Measurements from ENCODE around the gene DAW1.
"Not testable (repeated sequence)": the region's sequence is repeated elsewhere in the genome, so short reads cannot be mapped to it uniquely, and the experiment has no call there.

Gene DAW1, protein sequence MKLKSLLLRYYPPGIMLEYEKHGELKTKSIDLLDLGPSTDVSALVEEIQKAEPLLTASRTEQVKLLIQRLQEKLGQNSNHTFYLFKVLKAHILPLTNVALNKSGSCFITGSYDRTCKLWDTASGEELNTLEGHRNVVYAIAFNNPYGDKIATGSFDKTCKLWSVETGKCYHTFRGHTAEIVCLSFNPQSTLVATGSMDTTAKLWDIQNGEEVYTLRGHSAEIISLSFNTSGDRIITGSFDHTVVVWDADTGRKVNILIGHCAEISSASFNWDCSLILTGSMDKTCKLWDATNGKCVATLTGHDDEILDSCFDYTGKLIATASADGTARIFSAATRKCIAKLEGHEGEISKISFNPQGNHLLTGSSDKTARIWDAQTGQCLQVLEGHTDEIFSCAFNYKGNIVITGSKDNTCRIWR

DNA sequence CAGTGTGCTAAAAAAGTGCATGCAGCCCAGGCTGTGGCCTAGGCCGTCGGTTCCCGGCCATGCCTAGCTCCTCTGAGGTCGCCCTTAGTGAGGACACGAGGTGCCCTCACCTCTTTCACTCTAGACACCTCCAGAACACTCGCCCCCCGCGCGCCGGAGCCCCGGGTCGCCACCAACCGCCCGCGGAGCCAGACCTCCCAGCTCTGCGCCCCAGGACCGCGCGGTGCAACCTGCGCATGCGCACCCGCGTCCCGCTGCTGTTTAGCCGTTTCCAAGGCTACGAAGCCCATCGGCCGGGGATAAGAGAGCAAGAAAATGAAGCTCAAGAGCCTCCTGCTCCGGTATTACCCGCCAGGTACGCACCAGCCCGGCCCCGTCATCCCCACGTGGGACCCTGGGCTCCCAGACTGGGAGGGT lies at the start of gene DAW1:
Gene DAW1 (plus strand): TSS at position 257 of the 417 bp plus-strand sequence. CDS start 59 bp downstream, at position 316.
- DNase-seq = no peak

DNA sequence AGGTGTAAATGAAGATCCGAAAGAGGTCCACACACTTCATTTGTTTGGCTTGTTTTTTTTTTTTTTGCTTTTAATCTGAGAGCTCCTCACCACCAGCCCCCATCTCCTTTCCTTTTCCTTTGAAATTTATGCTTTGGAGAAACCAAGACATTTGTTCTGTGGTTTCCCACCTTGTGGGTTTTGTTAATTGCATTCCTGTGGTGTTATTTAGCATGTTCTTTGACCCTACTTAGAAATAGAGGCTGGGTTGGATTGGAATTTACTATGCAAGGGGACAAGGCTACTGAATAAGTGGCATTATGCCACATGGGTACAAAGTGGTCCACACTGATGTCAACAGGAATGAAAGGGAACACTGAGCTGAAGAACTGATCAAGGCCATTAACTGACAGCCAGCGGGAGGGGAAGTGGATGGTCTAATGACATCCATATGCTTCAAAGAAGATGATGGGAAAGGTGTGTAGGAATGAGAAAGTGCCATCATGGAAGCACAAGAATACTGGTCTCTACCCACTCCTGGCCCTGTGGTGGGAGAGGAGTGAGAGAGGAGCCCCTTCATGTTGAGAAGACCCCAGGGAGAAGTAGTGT lies 48.9 kb upstream of the DAW1 start:
- no peak for DNase-seq

DNA sequence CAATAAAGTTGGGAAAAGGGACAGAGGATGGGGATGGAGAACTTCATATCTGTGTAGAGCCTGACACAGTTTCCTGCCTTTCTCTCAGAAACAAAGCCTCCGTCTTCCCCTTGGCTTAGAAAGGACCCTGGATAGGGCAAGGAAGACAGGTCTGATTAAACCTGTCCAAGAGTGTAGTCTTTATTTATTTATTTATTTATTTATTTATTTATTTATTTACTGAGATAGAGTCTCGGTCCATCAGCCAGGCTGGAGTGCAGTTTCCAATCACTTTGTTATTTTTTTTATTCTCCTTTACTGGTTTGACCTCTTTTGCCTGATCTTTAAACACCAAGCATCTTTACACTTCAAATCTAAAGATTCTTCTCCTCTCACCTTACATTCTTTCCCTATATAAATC lies 47.5 kb upstream of the DAW1 start:
- no peak for DNase-seq

DNA sequence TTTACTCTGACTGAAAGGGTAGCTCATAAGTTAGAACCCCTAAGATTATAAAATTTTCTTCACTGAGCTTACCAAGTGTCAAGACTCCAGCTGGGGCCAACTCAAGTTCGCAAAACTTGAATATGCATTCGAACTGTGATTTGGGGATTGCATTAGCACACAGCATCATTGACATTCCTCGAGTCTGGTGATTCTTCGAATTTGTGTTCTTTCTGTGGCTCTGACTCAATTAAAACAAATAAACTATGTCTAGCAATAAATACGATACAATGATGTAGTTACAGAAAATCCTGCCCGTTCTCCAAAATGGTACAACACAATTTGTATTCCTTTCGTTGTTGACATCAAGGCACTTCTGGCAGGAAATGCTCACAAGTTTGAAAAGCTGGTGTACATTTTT lies 46.7 kb upstream of the DAW1 start:
- no peak for DNase-seq

DNA sequence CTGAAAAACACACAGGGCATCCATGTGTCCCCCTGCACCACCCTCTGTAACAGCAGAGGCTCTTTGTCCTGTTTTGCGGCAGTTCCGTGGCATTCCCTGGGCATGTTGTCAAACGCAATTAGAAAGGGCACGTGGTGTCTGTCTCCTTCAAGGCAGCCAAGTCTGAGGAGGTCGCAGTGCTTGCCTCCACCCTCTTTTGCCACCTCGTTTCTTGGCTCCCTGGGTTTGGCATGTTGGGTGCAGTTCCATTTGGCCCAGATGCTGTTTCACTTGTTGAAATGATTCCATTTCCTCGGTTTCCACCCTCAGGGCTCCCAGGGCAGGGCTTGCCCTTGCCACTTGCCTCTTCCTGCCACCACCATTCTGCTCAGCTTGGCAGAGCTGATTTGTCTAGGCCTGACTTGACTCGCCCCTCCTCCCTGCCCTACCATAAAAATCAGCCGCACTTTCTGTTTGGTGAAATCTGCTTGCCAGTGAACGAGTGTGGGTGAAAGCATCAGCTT lies 45.4 kb upstream of the DAW1 start:
- no peak for DNase-seq

DNA sequence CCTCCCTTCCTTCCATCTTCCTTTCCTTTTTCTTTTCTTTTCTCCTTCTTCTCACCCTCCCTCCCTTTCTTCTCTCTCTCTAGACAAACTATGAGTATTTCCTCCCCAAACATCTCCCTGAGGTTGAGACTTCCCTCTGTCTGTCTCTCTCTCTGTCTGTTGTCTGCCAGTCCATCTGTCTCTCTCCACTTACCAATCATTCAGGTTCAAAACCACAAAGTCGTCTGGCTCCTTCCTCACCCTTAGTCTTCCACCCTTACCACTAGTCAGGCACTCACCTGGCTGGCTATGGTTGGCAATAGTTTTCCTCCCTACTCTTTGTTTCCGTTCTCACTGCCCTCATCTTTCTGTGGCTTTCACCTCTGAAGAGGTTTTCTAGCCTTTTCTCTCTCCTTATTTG lies 44.9 kb upstream of the DAW1 start:
- no peak for DNase-seq

DNA sequence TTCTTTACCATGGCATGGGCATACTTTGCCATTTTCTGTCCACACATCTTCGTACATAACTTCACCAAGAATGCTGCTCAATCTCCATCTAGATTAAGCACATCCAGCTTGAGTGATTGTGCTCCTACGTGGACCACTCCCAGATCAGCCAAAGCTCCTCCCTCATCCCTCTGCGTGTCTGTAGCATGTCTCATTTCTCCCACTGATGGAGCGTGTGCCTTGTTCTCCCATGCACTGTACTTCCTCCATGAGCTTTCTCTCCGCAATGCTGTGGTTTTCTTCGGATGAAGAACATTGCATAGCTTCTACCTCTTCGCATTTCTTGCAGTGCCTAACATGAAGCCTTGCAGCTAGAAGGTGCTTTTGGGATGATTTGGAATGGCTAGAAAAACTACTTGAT lies 44.3 kb upstream of the DAW1 start:
- no peak for DNase-seq

DNA sequence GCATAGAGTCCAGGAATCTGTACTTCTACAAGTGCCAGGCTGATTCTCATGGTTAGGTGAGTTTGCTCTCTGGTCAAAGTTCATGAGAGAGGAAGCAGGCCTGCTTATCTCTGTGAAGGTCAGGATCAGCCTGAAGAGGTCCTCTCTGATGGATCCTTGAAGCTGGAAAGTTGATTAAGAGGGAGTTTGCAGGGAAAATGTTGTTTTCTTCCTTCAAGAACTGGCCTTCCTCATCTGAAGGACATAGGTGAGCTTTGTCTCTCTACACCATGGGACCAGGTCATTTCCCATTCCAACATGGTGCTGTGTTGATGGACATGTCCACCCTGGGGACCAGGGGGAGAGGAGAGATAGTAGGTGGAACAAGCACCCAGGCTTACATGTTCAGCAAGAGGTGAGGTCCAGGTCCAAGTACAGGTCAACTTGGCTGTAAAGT lies 42.9 kb upstream of the DAW1 start:
- DNase-seq = no peak

DNA sequence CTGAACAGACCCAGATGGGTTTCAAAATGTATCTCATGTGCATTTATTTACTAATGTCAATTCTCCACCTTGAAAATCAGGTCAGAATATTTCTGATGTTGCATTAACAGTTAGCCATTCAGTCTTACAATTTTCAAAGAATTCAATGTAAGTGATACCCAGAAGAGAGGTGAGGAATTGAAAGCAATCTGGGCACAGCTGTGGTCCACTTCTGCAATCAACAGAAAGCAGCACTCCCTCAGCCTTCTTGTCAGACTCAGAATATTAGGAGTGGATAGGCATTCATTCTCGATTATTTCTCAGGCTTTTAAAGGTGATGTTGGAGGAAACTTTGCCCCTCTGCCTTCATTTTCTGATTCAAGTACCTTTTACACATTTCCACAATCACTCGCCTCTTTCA lies 42.1 kb upstream of the DAW1 start:
- DNase-seq = no peak

DNA sequence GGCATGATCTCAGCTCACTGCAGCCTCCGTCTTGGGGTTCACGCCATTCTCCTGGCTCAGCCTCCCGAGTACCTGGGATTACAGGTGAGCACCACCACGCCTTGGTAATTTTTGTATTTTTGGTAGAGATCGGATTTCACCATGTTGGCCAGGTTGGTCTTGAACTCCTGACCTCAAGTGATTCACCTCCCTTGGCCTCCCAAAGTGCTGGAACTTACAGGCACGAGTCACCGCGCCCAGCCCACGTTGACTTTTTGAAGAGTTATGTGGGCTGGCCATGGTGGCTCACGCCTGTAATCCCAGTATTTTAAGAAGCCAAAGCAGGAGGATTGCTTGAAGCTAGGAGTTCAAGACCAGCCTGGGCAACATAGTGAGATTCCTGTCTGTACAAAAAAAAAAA lies 37.0 kb upstream of the DAW1 start:
- DNase-seq = no peak

DNA sequence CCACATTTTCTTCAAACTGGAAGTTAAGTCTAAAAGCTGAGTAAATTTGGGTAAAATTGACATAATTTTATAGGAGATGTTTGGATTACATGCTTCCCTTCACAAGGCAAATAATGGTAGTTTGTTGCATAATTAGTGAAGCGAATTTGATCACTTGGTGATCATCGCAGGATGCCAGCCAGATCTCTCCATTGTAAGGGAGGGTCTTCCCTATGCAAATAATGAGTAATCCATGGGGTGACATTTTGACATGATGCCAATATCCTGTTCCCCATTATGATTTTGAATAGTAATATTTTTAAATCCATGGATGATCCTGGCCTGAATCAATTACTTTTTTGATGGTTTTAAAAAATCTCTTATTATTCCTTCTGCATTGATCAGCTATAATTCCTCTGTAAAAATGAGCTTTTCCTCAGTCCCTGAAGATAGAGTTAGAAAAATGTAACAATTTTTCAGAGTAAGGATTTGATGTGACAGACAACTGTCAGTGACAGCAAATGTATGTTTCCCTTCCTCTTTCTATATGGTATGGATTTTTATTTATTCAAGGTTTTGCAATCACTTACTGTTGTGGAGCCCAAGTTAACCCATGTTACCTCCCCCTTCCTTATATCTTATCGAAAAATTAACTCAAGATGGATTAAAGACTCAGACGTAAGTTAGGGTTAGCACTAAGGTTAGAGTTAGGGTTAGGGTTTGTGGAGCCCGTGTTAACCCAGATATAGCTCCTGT lies 36.3 kb upstream of the DAW1 start:
- DNase-seq = no peak

DNA sequence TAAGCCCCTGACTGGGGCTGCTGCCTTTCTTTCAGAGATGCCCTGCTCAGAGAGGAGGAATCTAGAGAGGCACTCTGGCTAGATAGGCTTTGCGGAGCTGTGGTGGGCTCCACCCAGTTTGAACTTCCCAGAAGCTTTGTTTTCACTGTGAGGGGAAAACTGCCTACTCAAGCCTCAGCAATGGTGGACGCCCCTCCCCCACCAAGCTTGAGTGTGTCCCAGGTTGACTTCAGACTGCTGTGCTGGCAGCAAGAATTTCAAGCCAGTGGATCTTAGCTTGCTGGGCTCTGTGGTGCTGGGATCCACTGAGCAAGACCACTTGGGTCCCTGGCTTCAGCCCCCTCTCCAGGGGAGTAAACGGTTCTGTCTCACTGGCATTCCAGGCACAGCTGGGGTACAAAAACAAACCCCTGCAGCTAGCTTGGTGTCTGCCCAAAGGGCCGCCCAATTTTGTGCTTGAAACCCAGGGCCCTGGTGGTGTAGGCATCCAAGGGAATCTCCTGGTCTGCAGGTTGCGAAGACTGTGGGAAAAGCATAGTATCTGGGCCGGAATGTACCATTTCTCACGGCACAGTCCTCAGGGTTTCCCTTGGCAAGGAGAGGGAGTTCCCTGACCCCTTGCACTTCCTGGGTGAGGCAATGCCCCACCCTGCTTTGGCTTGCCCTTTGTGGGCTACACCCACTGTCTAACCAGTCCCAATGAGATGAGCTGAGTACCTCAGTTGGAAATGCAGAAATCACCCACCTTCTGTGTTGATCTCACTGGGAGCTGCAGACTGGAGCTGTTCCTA lies 31.9 kb upstream of the DAW1 start:
- not testable (repeated sequence) for DNase-seq

DNA sequence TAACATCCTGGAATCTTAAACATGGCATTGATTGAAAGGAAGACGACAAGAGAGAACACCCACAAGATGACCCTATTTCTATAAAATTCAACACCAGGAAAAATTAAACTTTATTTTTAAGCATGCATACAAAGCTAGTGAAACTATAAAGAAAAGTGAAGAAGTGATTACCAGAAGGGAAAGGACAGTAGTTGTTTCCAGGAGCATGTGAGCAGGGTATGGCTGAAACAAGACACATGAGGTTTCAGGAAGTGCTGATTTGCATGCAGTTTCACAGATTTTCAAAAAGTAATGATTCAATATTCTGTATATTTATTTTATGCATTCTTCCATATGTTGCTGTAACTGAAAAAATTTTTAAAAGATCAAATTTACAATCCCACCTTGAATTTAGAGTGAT lies 24.6 kb upstream of the DAW1 start:
- no peak for DNase-seq

DNA sequence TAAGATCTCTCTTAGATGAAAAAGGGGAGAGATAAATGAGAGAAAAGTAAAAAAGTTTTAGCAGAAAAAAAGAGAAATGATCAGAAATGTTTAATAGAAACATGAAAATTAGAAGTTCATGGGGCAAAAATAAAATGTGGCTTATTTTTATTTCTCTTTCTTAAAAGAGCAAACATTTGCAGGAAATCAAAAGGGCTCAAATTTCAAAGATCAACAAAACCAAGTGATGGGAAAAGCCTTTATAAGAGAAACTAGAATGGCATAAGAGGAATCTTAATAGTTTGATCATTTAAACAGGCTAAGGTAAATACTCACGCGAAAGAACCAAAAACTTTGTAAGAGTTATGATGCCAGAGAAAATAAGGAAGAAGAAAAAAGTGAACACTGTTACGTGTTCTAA lies 23.3 kb upstream of the DAW1 start:
- no peak for DNase-seq

DNA sequence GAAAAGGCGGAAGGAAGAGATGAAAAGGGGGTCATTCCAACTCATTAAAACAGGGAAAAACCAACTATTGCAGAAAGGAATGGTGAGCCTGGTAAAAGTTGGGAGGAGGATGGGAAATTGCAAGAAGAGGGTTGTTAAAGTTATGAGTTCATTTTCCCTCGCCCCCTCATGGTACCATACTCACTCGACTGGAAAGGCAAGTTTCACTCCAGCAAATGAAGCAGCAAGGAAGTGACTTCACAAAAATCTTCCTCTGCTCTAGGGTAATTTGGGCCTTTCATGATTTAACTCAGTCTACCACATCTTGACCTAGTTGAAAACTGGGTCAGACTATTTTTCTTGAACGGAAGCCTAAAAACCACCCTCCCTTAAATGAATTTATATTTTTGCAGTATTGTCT lies 22.8 kb upstream of the DAW1 start:
- no peak for DNase-seq

DNA sequence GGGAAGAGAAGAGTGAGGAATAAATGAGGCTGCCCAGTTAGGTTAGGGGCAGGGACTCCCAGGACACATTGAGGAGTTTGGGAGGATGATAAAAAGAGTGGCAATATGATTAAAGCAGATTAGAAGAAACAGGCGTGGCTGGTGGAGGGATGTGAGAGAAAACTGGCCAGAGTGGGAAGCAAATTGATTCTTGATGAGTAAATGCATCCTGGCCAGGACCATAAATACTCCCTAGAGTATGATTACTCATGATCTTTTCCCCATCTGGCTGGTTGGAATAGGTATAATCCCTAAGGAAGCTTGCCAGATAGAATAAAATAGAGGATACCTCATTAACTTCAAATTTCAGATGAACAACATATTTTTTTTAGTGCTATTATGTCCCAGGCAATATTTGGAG lies 21.5 kb upstream of the DAW1 start:
- no peak for DNase-seq

DNA sequence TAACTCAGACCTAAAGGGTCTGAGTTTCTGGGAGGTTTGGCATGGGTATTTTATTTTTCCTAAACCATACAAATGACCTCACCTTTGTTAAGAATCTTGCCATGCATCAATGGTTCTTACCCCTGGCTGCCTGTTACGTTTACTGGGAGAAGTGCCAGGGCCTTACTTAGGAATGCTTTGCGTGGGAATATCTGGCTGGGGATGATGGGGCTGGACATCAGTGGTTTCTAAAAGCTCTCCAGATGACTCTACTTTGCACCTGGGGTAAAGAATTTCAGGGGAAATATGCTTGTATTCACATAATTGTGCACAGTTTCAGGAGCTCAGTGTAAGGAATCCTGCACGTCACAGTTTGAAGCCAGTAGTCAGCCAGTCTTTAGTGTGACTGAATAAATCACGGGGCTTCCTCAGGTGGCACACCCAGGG lies 18.2 kb upstream of the DAW1 start:
- no peak for DNase-seq

DNA sequence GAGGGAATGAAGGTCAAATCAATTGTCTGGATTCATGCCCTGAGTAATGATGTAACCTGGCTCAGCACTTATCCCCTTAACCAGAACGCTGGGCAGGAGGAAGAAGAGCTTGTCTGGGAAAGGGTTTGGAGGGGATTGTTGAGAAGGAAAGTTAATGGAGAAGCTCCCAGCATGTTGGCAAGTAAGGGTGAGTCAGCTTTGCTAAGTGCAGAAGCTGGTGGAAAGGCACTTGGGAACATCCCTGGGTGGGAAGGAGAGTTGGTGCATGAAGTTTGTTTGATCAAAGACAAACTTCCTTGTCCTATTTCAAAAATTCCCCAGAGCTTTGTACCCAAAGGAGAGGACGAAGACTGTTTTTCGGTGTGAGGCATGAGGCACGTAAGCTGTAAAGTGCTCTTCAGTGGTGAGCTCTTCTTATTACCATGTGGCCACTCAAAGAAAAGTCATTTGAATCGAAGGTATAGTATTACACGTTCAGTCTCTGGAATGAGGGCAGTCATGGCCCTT lies 17.6 kb upstream of the DAW1 start:
- no peak for DNase-seq

DNA sequence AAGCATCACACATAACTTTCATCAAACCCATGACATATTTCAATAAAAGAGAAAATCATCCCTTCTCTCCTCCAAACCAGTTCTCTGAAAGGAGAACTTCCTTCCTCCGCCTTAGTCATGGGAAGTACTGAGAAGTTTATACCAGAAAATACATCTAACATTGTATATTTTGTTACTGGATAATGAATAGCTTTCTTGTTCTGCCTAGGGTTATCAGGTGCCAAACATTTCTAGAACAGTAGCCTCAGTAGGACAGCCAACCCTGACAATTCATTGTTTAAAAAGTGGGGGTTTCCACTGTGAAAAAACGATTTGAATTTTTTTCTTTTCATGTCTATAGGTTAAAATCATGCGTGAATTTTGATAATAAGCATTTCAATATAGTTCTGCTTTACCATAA lies 16.0 kb upstream of the DAW1 start:
- no peak for DNase-seq

DNA sequence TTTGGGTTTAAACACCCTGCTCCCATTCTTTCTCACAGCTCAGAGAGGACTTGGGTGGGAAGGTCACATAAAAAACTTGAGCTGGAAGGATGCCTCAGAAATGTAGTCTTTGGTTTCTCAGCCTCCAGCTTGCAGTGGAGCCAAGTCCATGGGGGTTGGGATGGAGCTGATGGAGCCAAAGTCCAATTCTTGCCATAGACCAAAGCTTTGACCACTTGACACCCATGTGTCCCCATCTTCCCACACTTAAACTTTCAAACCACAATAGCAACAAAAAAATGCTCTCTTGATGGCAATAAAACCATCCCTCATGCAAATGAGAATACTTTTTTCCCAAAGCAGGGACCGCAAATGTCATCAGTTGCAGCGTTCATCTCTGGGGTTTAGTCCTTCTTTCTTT lies 14.7 kb upstream of the DAW1 start:
- no peak for DNase-seq

DNA sequence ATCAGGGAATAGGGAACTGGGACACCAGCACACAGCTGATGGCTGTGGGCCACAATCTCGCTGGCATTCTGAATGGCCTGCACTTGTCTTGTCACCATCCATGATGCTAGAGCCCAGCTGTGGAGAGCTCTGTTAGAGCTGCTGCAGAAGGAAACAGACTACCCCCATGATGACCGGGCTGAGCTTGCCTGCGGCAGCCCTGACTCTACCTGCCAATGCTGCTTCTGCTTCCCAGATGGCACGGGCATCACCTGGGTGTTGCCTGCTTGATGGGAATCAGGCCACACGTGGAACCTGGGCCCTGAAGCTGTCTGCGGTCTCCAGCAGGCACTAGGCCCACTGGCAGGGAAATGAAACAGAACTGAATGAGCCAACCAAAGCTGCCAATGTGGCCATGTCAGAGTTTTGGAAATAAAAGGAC lies 11.2 kb upstream of the DAW1 start:
- no peak for DNase-seq

DNA sequence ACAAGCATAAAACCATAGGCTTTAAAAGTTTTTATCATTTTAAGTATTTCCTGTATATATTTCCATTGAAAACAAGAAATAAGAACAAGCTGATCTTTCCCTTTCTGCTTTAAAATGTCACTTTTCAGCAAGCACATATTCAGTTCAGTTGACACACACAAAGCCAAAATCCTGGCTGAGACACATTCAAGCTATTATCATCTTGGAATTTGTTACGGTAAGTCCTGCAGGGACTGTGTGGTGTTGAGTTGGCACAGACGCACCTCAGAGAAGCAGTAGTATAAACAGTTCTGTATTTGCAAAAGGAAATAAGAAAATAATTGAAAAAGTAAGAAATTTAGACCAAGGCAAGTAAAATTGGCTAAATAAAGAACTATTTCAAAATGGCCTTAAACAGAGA lies 10.4 kb upstream of the DAW1 start:
- DNase-seq = no peak

DNA sequence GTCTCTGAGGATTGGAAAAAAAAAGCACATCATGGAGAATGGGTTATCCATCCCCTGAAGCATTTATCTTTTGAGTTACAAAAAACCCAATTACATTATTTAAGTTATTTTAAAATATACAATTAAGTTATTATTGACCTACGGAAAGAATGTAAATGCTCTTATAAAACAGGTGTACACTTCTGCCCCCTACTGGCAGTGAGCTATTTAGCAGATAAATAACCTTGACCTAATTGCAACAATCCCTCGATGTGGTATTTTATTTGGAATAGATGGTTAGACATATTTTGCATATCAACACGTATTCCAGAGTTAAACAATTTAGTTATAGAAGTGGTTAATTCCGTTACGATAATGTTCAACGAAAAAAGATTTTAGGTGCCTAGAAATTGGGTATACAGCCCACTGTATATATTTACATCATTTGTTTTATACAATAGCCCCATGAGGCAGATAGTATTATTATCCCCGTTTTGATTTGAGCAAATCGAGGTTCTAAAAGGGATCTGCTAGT lies 9.1 kb upstream of the DAW1 start:
- DNase-seq = no peak

Data from GF-D8 (cell line).